MCF 10A (cell line): ENCODE results near the gene CCNQ. TPM values are rescaled to one million over a fixed set of nuclear protein-coding genes. Genes with fewer than 3 reads are reported as not detected.

Experiments
- BruUV-seq: library from RNA; stranded (reverse); fragments of 400-500 nt; replicated peaks from 2 replicates; lab custom pipeline; 2021; lab: Mats Ljungman, UMichigan
- CTCF ChIA-PET: fragments of 300-600 bp; sonication (Branson Sonifier 250); formaldehyde crosslinking; extraction: SDS; loops from one replicate; lab custom pipeline; 2021; ENCODE audit warnings: antibody characterized with exemption, inconsistent platforms; lab: Yijun Ruan, JAX
- POLR2A ChIA-PET: fragments of 300-600, 350-650 bp; sonication (Branson Sonifier 250); formaldehyde crosslinking; extraction: SDS; loops from one replicate; lab custom pipeline; 2020; ENCODE audit warnings: antibody characterized with exemption, inconsistent platforms; lab: Yijun Ruan, JAX
- DNase-seq: peaks from one replicate; pipeline ENCODE4 v3.0.0-alpha.2; 2018; ENCODE audit not compliant: unreplicated experiment
- H3K27ac Mint-ChIP-seq: one replicate; pipeline ENCODE4 v1.8.0; 2022; ENCODE audit warnings: mild to moderate bottlenecking, low read depth, mixed read lengths; ENCODE audit not compliant: unreplicated experiment
- H3K27me3 Mint-ChIP-seq: one replicate; pipeline ENCODE4 v1.8.0; 2022; ENCODE audit warnings: mixed read lengths; ENCODE audit not compliant: insufficient read depth, unreplicated experiment
- H3K36me3 Mint-ChIP-seq: one replicate; pipeline ENCODE4 v1.8.0; 2022; ENCODE audit warnings: mild to moderate bottlenecking, moderate library complexity, mixed read lengths; ENCODE audit not compliant: insufficient read depth, unreplicated experiment
- H3K4me1 Mint-ChIP-seq: one replicate; pipeline ENCODE4 v1.8.0; 2022; ENCODE audit warnings: mixed read lengths; ENCODE audit not compliant: insufficient read depth, unreplicated experiment
- H3K4me3 Mint-ChIP-seq: one replicate; pipeline ENCODE4 v1.8.0; 2022; ENCODE audit warnings: mild to moderate bottlenecking, moderate library complexity, mixed read lengths; ENCODE audit not compliant: unreplicated experiment
- H3K9me3 Mint-ChIP-seq: one replicate; pipeline ENCODE4 v1.8.0; 2022; ENCODE audit warnings: mixed read lengths; ENCODE audit not compliant: unreplicated experiment
- CTCF ChIP-seq: fragments of 200-600 bp; IDR thresholded peaks from one replicate; pipeline ENCODE4 v1.8.0; 2022; ENCODE audit warnings: antibody characterized with exemption, mild to moderate bottlenecking; ENCODE audit not compliant: unreplicated experiment
- intact Hi-C: fragments of 100-400 bp; cut with micrococcal nuclease; formaldehyde crosslinking; loops from 2 replicates; pipeline ENCODE4 v1.14.1; 2022
- total RNA-seq: library from RNA; stranded (reverse); gene quantifications from 2 replicates; pipeline ENCODE4 v1.2.3, GENCODE V29; 2022

The CCNQ gene
- total RNA-seq, 1 experiment from 2014 or later = 21.7 TPM

GRCh38 chrX:153572601-153573000 is 26.3 kb downstream of the CCNQ start:
- Mint-ChIP-seq H3K27ac (no peak overlapping the region), H3K4me3 (no peak overlapping the region), H3K36me3 (no peaks in the 10 kb centered on the region), H3K4me1 (no peaks in the 10 kb centered on the region), H3K9me3 (no peaks in the 10 kb centered on the region), H3K27me3 (no peaks in the 10 kb centered on the region)
- intact Hi-C loops = no loop called here
- DNase-seq = no peak
- ChIA-PET CTCF (no interaction called here), POLR2A (no interaction called here)
- BruUV-seq = no TSS peak
- no peak for TF ChIP-seq CTCF

- TF ChIP-seq CTCF = no peak
- Mint-ChIP-seq H3K9me3 (no peaks in the 10 kb centered on the region), H3K4me1 (no peaks in the 10 kb centered on the region), H3K27ac (no peak overlapping the region), H3K36me3 (no peaks in the 10 kb centered on the region), H3K27me3 (no peaks in the 10 kb centered on the region), H3K4me3 (no peak overlapping the region)
- intact Hi-C loops = no loop called here
- no TSS peak for BruUV-seq
- CTCF ChIA-PET = interaction anchor here (0.6 to 1.7 kb wide), 2 partner anchors 97 to 104 kb away, joined by 4 read pairs; no protein-coding TSS in a partner anchor
- POLR2A ChIA-PET = no interaction called here
- no peak for DNase-seq
Measured at GRCh38 chrX:153571534-153571908, 27.4 kb downstream of the CCNQ start.

- DNase-seq = no peak
- BruUV-seq = no TSS peak
- Mint-ChIP-seq H3K9me3 (no peaks in the 10 kb centered on the region), H3K4me3 (no peak overlapping the region), H3K27me3 (no peaks in the 10 kb centered on the region), H3K27ac (no peak overlapping the region), H3K4me1 (no peaks in the 10 kb centered on the region), H3K36me3 (no peaks in the 10 kb centered on the region)
- intact Hi-C loops = no loop called here
- CTCF ChIA-PET = interaction anchor here (0.6 kb wide), 1 partner anchor 9 kb away, joined by 3 read pairs; no protein-coding TSS in a partner anchor
- TF ChIP-seq CTCF = no peak
- POLR2A ChIA-PET = no interaction called here
Measured at GRCh38 chrX:153569475-153569874, 29.5 kb downstream of the CCNQ start.

- BruUV-seq = no TSS peak
- ChIA-PET CTCF (interaction anchor here (0.6 kb wide), 1 partner anchor 10 kb away, joined by 3 read pairs; no protein-coding TSS in a partner anchor), POLR2A (no interaction called here)
- no peak for DNase-seq
- intact Hi-C loops = no loop called here
- no peak overlapping the region for H3K27ac Mint-ChIP-seq
- H3K36me3 Mint-ChIP-seq = no peaks in the 10 kb centered on the region
- H3K4me3 Mint-ChIP-seq = no peak overlapping the region
- H3K4me1 Mint-ChIP-seq = no peaks in the 10 kb centered on the region
- no peak for TF ChIP-seq CTCF
- H3K27me3 Mint-ChIP-seq = no peaks in the 10 kb centered on the region
- no peaks in the 10 kb centered on the region for H3K9me3 Mint-ChIP-seq
Measured at GRCh38 chrX:153568451-153569011, 30.4 kb downstream of the CCNQ start.
